Limb (tissue), 2 donors: ENCODE data around the gene OR13J1.

Experiments
- DNase-seq, 2 donors: peaks; one replicate each; pipeline ENCODE4 v3.0.0-alpha.2; 2016; ENCODE audit errors: extremely low spot score in 2 of 2

The OR13J1 gene

DNA sequence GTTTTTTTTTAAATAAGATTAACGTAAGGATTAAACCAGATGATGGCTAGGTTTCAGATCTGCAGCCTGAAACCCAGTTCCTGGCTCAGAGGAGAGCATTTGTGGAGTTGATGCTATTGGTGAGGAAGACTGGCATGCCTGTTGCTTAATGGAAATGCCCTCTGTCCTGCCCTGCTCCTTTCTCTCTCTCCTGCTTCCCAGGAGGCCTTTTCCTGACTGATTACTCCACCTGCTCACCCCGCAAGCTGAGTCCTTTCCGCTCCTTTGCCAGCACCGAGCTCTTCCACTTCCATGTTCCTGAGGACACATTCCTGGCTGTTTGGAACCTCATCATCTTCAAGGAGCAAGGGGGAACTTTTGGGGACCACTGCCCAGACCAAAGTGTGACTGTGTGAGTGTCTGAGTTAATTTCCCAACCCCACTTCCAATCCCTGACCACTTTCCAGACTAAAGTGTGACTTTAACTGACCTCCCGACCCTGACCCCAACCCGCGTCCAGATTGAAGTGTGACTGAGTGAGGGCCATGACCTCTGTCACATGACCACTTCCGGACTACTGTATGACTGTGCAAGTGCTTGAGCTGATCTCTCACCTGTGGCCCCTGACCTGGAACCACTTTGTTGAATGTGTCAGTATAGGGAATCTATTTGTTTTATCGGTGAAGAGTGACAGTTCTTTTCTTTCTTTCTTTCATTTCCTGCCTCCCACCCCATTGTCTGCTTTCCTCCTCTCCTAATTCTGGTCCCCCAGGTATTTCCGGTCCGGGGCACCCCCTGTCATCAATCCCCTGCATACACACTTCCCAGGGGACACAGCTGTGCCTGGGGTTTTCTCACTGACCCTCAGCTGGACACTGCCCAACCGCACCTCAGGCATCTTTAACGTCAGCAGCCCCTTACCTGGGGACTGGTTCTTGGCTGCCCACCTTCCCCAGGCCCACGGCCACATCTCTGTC is 35.7 kb downstream of the OR13J1 start:
- DNase-seq = no peak

- no peak for DNase-seq
These were observed 37.4 kb downstream of the OR13J1 start for GRCh38 chr9:35832814-35833213.

- DNase-seq = no peak
These were observed 39.2 kb downstream of the OR13J1 start for GRCh38 chr9:35831040-35831439.

- no peak for DNase-seq
These were observed 40.5 kb downstream of the OR13J1 start for GRCh38 chr9:35829764-35830096.

DNA sequence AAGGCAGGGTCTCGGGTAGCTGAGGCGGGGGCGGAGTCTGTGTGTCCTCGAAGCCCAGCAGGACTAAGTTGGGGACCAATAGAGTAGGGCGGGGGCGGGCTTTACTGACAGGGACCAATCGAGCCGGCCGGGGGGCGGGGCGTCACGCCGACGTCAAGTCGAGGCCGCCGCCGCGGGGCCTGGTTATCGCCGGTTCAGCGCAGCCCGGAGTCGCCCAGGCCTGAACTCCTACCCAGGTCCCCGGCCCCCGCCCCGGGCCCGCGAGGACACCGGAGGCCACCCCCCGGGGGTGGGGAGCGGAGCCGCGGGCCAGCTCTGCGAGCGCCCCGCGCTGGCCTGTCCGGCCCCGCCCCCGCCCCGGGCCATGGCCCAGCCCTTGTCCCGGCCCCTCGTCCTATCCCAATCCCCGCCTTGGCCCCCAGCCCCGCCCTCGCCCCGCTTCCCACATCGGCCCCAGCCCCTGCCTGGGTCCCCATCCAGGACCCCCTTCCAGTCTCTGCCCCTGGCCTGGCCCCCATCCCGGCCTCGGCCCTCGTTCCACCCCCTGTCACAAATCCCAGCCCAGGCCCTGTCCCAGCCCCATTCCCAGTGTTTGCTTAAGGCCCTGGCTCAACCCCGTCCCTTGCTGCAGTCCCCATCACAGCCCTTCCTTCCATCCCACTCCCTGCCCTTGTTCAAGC is 41.0 kb downstream of the OR13J1 start, which contains the start of gene TMEM8B:
TMEM8B (plus strand) TSS at position 145 of the 680 bp plus-strand sequence; CDS start at position 365, 220 bp downstream.
- peak; percentile 94 to 98 for DNase-seq

GRCh38 chr9:35828716-35829083 is 41.5 kb downstream of the OR13J1 start, which contains the start of gene FAM221B:
FAM221B (minus strand) TSS chr9:35828732; CDS start chr9:35826161, 2,571 bp downstream.
- no peak for DNase-seq

GRCh38 chr9:35827486-35827885 is 42.7 kb downstream of the OR13J1 start:
- DNase-seq = no peak

GRCh38 chr9:35826071-35826701 is 44.0 kb downstream of the OR13J1 start:
- peak in 1 of 2 donors; percentile 65 for DNase-seq

GRCh38 chr9:35822926-35823325 is 47.3 kb downstream of the OR13J1 start:
- DNase-seq = no peak

GRCh38 chr9:35820076-35820475 is 50.1 kb downstream of the OR13J1 start:
- no peak for DNase-seq
